Measurements from ENCODE around the gene LENG1.
A peak's percentile ranks its signal among the peaks of the same experiment; 100 is the strongest.
"Not testable (repeated sequence)": the region's sequence is repeated elsewhere in the genome, so short reads cannot be mapped to it uniquely, and the experiment has no call there.

LENG1 gene

GRCh38 chr19:54189735-54190502, 30.4 kb upstream of the LENG1 start:
- DNase-seq (ENCODE audit: low read depth in 2 of 2): peak; percentile 100

GRCh38 chr19:54189145-54189734, 29.7 kb upstream of the LENG1 start, which contains the start of gene MBOAT7:
Gene MBOAT7 (minus strand): TSS chr19:54189580. CDS start chr19:54188508, 1,072 bp downstream.
- no peak for DNase-seq (ENCODE audit: low read depth in 2 of 2)

DNA sequence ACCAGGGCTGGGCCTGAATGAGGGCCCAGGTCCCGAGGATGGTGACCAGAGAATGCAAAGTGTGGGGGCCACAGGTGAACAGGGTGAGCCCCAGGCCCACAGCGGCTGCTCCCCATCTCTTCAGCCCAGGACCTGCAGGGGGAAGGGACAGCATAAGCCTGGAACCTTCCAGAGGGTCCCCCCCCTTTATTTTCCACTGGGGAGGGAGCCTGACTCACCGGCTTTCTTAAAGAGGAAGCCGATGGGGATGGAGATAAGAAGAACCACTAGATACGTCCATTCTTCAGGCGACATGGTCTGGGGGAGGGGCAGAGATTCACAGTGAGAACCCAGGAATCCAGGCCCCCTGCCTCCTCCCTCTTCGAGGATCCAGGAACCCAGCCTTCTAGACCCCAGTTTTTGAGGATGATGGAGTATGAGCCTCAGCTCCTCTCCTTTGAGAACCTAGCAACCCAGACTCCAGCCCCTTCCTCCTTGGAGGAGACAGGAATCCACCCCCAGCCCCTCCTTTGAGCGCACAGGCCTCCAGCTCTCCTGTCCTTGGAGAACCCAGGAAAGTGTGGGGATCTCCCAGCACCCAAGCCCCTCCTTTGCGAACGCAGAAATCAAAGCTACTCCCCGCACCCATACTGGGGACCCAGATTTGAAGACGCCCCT, 28.8 kb upstream of the LENG1 start:
- peak in 1 of 2 donors; percentile 63 for DNase-seq (ENCODE audit: low read depth in 2 of 2)

DNA sequence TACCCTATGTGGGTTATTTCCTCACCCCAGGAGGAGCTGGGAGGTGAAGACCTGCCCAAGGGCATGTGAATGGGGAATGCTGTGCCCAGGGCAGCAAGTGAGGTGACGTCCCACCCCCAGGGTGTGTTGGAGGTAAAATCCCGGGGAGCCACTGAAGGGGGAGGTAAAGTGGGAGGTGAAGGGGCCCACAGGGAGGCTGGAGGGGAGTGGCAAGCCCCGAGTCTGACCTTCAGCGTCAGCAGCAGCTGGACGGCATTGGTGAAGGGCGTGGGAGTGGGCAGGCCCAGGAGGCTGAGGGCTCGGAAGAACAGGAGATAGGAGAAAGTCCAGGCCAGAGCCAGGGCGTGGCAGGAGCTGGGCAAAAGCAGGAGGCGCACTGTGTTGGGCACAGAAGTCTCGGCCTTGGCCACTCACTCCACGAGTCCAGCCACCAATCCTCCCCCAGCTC, 27.4 kb upstream of the LENG1 start:
- DNase-seq (ENCODE audit: low read depth in 2 of 2): no peak

GRCh38 chr19:54186351-54186750, 26.8 kb upstream of the LENG1 start:
- DNase-seq (ENCODE audit: low read depth in 2 of 2): no peak

DNA sequence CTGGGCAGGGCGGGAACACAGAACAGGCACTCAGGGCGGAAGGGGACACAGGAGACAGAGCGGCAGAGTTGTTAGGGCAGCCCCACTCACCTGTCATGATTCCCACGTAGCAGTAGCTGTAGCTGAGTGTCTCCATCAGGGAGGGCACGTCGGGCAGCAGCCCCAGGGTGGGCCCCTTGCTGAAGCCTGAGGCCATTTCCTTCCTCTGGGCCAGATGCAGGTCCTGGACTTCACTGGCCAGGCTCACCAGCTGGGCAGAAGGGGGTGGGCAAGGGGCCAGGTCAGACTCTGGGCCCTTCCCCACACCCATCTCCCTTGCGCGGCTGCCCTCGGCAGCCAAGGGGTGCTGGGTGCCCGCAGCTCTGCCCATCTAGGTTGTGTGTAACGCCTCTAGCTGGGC, 23.9 kb upstream of the LENG1 start:
- no peak for DNase-seq (ENCODE audit: low read depth in 2 of 2)

- DNase-seq (ENCODE audit: low read depth in 2 of 2): not testable (repeated sequence)
Measured at GRCh38 chr19:54181894-54182293, 22.4 kb upstream of the LENG1 start.

- no peak for DNase-seq (ENCODE audit: low read depth in 2 of 2)
Measured at GRCh38 chr19:54180691-54181091, 21.2 kb upstream of the LENG1 start.

DNA sequence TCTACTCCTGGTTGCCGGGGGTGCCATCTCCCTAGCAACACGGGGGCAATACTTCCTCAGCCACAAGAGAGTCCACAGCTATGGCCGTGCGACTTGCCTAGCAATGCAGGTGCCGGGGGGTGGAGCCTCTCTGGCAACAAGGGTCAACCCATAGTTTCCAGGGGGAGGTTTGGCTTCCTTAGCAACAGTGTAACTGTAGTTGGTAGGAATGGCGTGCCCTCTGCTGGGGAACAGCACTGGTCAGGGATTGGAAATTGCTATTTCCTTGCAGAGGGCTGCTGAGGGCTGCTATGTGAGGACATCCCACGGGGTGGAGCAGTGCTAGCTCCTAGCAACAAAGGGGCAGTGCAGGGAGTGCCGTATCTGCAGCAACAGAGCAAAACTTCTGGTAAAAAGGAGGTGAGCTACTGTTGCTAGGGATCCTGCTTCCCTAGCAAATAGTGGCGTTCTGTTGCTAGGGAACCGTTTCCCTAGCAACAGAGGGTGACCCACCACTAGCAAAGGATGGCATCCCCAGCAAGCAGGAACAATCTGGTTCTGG, 20.5 kb upstream of the LENG1 start:
- no peak for DNase-seq (ENCODE audit: low read depth in 2 of 2)

- no peak for DNase-seq (ENCODE audit: low read depth in 2 of 2)
Measured at GRCh38 chr19:54179262-54179852, 19.8 kb upstream of the LENG1 start.

DNA sequence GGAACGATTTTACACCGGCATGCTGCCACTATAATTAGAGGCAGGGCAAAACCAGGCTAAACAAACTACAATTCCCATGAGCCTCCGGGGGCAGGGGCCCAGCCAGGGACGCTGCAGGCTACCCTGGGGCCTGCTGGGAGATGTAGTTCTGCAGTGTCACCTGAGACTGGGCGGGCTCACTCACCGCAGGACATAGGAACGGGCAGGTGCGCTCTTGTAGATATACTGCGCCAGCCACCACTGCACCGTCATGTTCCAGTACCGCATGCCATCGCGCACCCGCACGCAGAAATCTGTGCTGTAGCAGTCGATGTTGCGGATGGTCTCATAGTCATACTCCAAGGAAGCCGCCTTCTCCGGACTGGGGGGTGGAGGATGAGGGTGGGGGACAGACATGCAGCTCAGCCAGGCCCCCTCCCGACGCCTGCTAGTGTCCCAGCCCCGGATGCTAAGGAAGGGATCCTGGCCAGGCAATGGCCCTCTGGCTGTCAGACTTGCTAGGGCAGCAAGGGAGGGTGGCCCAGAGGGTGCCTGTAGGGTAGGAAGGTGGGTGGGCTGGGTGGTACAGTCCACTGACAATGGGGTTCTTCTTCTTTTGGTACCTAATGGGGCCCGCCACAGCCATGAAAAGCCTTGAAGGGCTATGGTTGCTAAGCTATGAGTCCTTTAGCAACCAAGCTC, 19.2 kb upstream of the LENG1 start:
- DNase-seq (ENCODE audit: low read depth in 2 of 2): no peak

- no peak for DNase-seq (ENCODE audit: low read depth in 2 of 2)
Measured at GRCh38 chr19:54173951-54174834, 14.7 kb upstream of the LENG1 start.

GRCh38 chr19:54173359-54173699, 13.8 kb upstream of the LENG1 start:
- no peak for DNase-seq (ENCODE audit: low read depth in 2 of 2)

DNA sequence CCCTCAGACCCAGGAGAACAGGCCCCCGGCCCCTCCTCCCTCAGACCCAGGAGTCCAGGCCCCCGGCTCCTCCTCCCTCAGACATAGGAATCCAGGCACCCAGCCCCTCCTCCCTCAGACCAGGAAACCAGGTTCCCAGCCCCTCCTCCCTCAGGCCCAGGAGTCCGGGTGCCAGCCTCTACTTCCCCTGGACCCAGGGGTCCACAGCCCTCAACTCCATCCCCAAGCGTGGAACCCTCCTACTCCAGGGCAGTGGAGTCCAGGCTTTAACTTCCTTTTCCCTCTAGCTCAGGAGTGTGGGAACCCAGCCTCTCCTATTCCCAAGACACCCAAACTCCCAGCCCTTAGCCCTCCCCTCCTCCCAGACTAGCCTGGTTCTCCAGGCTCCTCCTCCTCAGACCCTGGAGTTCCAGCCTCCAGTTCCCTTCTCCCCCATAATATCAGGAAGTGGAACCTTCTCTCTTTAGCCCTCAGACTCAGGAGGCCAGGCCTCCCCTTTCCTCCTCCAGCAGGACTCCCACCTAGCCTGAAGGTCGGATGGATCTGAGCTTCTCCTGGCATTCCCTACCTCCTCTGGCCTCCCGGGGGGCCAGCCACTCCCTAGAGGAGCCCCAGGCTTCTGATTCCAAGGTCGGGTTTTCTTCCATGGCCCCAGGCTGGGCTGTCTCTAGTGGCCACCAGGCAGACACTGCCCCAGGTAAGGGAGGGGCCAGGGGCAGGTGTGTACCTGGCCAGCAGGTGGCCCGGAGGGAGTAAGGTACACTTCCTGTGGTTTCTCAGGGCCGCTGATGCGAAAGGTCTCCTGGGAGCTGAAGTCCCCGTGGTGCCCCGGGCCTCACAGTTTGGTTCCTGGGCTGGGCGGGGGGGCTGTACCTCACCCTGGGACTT, 13.2 kb upstream of the LENG1 start, which contains the start of gene TMC4:
Gene TMC4, minus strand, starts transcription at position 690 of the 888 bp plus-strand sequence. Its CDS starts 43 bp downstream, at position 647.
- no peak for DNase-seq (ENCODE audit: low read depth in 2 of 2)

DNA sequence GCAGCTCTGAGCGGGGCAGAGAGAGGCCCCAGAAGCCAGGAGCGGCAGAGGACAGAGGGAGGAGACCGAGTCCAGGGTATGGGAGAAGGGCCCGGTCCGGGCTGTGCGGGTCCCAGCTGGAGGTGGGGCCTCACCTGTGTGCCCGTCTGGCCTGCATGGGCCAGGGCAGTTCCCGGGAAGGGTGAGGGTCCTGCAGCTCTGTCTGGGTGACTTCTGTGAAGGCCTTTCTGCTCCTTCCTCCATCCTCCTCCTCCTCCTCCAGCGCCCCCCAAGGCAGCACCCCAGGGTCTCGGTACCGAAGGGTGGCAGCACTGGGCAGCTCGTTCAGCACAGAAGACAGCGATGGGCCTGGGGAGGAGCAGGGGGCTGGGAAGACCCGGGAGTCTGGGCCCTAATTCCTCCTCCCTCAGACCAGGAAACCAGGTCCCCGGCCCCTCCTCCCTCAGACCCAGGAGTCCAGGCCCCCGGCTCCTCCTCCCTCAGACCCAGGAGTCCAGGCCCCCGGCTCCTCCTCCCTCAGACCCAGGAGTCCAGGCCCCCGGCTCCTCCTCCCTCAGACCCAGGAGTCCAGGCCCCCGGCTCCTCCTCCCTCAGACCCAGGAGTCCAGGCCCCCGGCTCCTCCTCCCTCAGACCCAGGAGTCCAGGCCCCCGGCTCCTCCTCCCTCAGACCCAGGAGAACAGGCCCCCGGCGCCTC, 12.4 kb upstream of the LENG1 start:
- DNase-seq (ENCODE audit: low read depth in 2 of 2): not testable (repeated sequence)

DNA sequence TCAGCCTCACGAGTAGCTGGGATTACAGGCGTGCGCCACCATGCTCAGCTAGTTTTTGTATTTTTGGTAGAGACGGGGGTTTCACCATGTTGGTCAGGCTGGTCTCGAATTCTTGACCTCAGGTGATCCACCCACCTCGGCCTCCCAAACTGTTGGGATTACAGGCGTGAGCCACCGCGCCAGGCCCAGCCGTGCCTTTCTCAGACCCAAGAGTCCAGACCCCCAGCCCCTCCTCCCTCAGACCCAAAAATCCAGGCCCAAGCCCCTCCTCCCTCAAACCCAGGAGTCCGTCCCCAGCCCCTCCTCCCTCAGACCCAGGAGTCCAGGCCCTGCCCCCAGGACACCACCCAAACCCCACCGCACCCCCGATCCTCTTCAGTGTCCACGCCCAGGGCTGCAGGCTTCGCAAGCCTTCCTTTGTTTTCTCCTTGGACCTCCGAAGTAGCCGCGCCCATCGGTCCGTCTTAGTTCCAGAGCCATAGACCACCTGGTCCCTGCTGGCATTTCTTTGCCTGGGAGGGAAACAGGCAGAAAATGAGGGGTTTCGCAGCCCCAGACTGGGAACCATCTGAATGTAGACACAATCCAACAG, 9.7 kb upstream of the LENG1 start:
- no peak for DNase-seq (ENCODE audit: low read depth in 2 of 2)

GRCh38 chr19:54168174-54168917, 8.8 kb upstream of the LENG1 start:
- peak; percentile 76 to 85 for DNase-seq (ENCODE audit: low read depth in 2 of 2)

GRCh38 chr19:54165222-54165621, 5.7 kb upstream of the LENG1 start:
- no peak for DNase-seq (ENCODE audit: low read depth in 2 of 2)

Measured in activated CD8-positive, alpha-beta memory T cell treated with anti-CD3 and anti-CD28 coated beads for 4 hours (primary cell).